SK-N-SH (cell line): ENCODE measurements around the gene TRPM6.

Source experiments
- CTCF ChIP-seq: fragments of 200-600 bp; sonication (generic); IDR thresholded peaks from 2 replicates; pipeline ENCODE4 v1.6.1; 2017; ENCODE audit warnings: antibody characterized with exemption, mild to moderate bottlenecking, moderate library complexity
- EZH2phosphoT487 ChIP-seq: fragments of 200-600 bp; sonication (generic); IDR thresholded peaks from 2 replicates; pipeline ENCODE4 v1.6.1; 2017; ENCODE audit warnings: low read depth, mixed run types, mild to moderate bottlenecking, antibody characterized with exemption, moderate library complexity, borderline replicate concordance
- FOXM1 ChIP-seq: IDR thresholded peaks from 2 replicates; pipeline ENCODE4 v1.4.0; 2012; ENCODE audit warnings: low read depth, mild to moderate bottlenecking
- MAX ChIP-seq: IDR thresholded peaks from 2 replicates; pipeline ENCODE4 v1.4.0; 2012; ENCODE audit warnings: low read depth
- POLR2AphosphoS5 ChIP-seq: IDR thresholded peaks from 2 replicates; pipeline ENCODE4 v1.6.1; 2012; ENCODE audit warnings: low read depth, low read length
- RFX5 ChIP-seq: IDR thresholded peaks from 2 replicates; pipeline ENCODE4 v1.6.1; 2012; ENCODE audit warnings: mild to moderate bottlenecking, improper control_type of control experiment, low read length

GRCh38 chr9:74755355-74755754 lies 132.4 kb downstream of the TRPM6 start:
- TF ChIP-seq CTCF (no peak), FOXM1 (no peak), POLR2AphosphoS5 (no peak), MAX (no peak), RFX5 (no peak), EZH2phosphoT487 (no peak)
